H1 (cell line): ENCODE results near the gene PRR30. TPM values are rescaled to one million over a fixed set of nuclear protein-coding genes. Genes with fewer than 3 reads are reported as not detected.

Experiments
- BRCA1 ChIP-seq: IDR thresholded peaks from 2 replicates; pipeline ENCODE4 v1.6.1; 2012; ENCODE audit warnings: low read depth, low read length, improper control_type of control experiment
- GABPA ChIP-seq: IDR thresholded peaks from 2 replicates; pipeline ENCODE4 v1.6.1; 2011; ENCODE audit warnings: mild to moderate bottlenecking, low read length, moderate library complexity, borderline replicate concordance; ENCODE audit not compliant: insufficient read depth
- GTF2F1 ChIP-seq: IDR thresholded peaks from 2 replicates; pipeline ENCODE4 v1.6.1; 2012; ENCODE audit warnings: low read depth, low read length, improper control_type of control experiment, borderline replicate concordance
- KDM4A ChIP-seq: IDR thresholded peaks from one replicate; pipeline ENCODE4 v1.7.1; 2012; ENCODE audit warnings: low read depth, mild to moderate bottlenecking, moderate library complexity, low read length, inconsistent platforms; ENCODE audit not compliant: severe bottlenecking
- RFX5 ChIP-seq: IDR thresholded peaks from 2 replicates; pipeline ENCODE4 v1.6.1; 2011; ENCODE audit warnings: low read depth, low read length, improper control_type of control experiment, borderline replicate concordance
- TCF12 ChIP-seq: IDR thresholded peaks from 2 replicates; pipeline ENCODE4 v1.6.1; 2011; ENCODE audit warnings: low read depth, mild to moderate bottlenecking, low read length
- YY1 ChIP-seq: IDR thresholded peaks from 2 replicates; pipeline ENCODE4 v1.6.1; 2011; ENCODE audit warnings: low read depth, mild to moderate bottlenecking, low read length
- polyA plus RNA-seq, 7 experiments: library from polyadenylated mRNA; depleted of rRNA in 3 of 7; stranded (reverse) in 5 of 7; unstranded in 2 of 7; fragments of >200 nt in 5 of 7; fragments of 200-250 nt in 2 of 7; gene quantifications; 1 replicate in 5 of 7; 2 replicates in 1 of 7; 4 replicates in 1 of 7; pipeline versions ENCODE4 v1.2.1 to v1.2.3, GENCODE V29; 2011 to 2013; ENCODE audit warnings: missing spikeins in 2 of 7, mixed read lengths in 2 of 7
- total RNA-seq: library from RNA; stranded (reverse); fragmentation: NEBNext Ultra II Directional; extraction: Animal tissue kit (Norgen Biotek cat#: 25700); gene quantifications from 2 replicates; pipeline ENCODE4 v1.2.1, GENCODE V29; 2021

The PRR30 gene
- total and polyA plus RNA-seq, 2 of the 8 experiments (the other 6 are each of a cell fraction or from before 2014, with no cell fraction given) = not detected

GRCh38 chr2:27097341-27097740, 41.9 kb downstream of the PRR30 start (continued):
- TF ChIP-seq GTF2F1 (no peak), TCF12 (no peak), YY1 (no peak), RFX5 (no peak), KDM4A (no peak), BRCA1 (no peak), GABPA (no peak)
